HG03103 (cell line): Measurements from ENCODE around the gene GSTM2.
A peak's percentile ranks its signal among the peaks of the same experiment; 100 is the strongest.
"Not testable (repeated sequence)": the region's sequence is repeated elsewhere in the genome, so short reads cannot be mapped to it uniquely, and the experiment has no call there.

ENCODE experiments used
- ATAC-seq: cut with Tn5 transposase; IDR thresholded peaks from one replicate; pipeline ENCODE4 v1.9.1; 2021; ENCODE audit warnings: low read depth; ENCODE audit not compliant: unreplicated experiment

Gene GSTM2

DNA sequence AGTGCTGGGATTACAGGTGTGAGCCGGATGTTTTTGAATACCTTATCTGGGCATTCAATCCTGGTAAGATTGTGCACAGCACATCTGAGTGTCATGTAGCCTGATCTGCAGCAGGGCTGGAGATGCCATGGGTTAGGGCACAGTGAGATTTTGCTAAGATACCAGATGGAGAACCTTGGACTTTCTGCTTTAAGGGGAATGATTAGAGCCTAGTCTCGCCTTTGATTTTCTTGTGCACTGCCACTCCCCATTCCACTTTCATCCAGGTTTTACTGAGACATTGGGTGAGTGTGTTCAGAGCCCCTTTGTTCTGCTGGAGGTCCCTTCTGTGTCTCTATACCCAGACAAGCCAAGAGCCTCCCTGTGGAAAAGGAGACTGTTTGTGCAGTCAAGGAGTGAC, 6.0 kb downstream of the GSTM2 start:
- ATAC-seq: not testable (repeated sequence)

GRCh38 chr1:109676683-109677381, 9.0 kb downstream of the GSTM2 start:
- ATAC-seq: not testable (repeated sequence)

GRCh38 chr1:109677459-109677858, 9.6 kb downstream of the GSTM2 start:
- no peak for ATAC-seq

DNA sequence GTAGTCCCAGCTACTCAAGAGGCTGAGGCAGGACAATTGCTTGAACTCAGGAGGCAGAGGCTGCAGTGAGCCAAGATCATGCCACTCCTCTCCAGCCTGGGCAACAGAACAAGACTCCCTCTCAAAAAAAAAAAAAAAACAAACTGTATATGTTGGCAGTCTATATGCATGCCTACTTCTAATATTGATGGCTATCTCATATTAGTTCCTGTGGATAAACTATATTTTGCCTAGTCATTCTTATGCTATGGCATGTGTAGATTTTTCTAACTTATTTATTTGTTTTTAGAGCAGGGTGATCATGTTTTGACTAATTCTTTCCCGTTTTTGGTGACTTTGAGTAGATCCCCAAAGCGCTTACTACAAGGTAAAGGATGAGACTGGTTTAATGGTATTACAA, 10.8 kb downstream of the GSTM2 start:
- ATAC-seq: not testable (repeated sequence)

DNA sequence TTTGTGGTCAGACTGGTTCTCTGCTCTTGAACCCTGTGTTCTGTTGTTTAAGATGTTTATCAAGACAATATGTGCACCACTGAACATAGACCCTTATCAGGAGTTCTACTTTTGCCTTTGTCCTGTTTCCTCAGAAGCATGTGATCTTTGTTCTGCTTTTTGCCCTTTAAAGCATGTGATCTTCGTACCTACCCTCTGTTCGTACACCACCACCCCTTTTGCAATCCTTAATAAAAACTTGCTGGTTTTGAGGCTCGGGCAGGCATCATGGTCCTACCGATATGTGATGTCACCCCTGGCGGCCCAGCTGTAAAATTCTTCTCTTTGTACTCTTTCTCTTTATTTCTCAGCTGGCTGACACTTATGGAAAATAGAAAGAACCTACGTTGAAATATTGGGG, 16.9 kb downstream of the GSTM2 start:
- not testable (repeated sequence) for ATAC-seq

DNA sequence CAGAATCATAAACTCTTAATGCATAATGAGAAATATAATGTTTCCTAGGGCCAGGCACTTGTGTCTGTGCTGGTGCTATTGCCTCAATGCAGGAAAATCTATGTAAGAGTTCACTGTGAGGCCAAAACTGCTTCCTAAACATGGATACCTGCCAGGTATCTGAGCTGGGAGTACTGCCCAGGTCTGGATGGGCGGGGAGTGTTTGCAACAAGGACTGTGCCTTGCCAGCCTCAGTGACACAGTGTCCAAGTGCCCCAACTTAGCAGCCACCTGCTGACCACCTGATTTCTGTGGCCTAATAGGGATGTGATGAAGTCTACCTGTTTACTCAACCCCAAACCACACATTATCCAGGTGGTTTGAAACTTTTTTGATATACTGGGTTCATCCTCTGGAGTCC, 17.5 kb downstream of the GSTM2 start:
- ATAC-seq: not testable (repeated sequence)

DNA sequence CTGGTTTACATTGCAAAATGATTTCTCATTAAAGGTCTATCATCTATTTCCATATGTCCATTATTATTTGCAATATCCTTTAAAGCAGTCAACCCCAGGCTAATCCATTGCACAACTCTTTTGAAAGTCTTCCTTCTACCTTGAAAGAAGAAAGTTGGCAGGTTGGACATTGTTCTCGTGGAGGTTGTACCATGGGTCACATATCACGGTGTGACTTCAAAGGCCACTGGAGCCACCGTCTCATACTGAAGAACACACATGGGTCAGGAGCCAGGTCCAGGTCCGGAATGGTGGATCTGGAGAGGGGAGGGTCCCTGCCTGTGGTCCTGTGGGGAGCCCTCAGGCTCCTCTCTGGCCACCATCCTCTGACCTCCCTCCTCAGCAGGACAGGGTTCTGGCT, 18.0 kb downstream of the GSTM2 start:
- ATAC-seq: not testable (repeated sequence)

- ATAC-seq: peak; percentile 15
Observed at GRCh38 chr1:109687109-109687508, 19.3 kb downstream of the GSTM2 start.

GRCh38 chr1:109687641-109688499, 20.0 kb downstream of the GSTM2 start, which contains the start of gene GSTM1:
GSTM1 (plus strand) TSS chr1:109687817; CDS start chr1:109687874, 57 bp downstream.
- peak; percentile 86 for ATAC-seq

DNA sequence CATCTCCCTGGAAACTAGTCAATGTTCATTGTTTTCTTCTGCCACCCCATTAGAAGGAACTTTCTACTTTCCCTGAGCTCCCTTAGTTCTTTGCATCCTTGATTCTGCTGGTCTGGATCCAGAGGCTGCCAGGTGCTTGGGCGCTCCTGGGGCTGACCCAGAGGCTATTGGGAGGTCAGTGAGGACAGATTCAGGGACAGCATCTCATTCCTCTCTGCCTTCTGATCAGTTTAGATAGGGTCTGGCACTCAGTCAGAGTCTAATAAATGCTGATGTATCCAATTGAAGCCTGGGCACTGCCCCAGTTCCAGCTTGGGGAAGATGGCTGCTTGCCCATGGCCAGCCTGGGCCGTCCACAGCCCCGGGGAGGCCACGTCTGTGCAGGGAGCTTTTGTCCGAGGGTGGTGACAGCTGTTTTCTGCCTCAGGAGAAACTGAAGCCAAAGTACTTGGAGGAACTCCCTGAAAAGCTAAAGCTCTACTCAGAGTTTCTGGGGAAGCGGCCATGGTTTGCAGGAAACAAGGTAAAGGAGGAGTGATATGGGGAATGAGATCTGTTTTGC, 22.1 kb downstream of the GSTM2 start:
- no peak for ATAC-seq

- ATAC-seq: no peak
Observed at GRCh38 chr1:109691759-109692158, 23.9 kb downstream of the GSTM2 start.

DNA sequence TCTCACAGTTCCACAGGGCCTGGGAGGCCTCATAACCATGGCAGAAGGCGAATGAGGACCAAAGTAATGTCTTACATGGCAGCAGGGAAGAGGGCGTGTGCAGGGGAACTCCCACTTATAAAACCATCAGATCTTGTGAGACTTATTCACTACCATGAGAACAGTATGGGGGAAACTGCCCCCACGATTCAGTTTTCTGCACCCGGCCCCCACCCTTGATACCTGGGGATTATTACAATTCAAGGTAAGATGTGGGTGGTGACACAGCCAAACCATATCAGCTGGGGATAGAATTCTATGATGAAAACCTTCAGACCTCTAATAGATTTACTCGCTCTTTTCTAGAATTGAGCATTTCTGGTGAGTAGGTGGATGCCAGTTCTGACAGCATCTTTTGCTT, 26.5 kb downstream of the GSTM2 start:
- not testable (repeated sequence) for ATAC-seq

DNA sequence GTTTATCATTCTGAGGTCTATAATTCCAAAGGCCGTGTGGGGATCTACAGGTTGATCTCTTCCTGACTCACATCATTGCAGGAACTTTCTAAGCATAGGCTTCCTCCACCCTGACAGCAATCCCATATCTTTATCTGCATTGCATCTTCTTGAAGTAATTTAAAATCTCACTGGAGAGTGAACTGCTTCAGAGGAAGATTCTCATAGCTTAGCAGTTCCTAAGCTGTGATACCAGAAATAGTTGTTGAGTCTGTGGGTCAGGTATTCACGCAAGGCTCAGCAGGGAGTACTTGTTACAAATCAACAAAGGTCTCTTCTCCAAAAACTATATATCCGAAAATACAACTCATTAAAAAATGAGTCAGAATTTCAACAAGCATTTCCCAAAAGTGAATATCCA, 27.3 kb downstream of the GSTM2 start:
- ATAC-seq: not testable (repeated sequence)

DNA sequence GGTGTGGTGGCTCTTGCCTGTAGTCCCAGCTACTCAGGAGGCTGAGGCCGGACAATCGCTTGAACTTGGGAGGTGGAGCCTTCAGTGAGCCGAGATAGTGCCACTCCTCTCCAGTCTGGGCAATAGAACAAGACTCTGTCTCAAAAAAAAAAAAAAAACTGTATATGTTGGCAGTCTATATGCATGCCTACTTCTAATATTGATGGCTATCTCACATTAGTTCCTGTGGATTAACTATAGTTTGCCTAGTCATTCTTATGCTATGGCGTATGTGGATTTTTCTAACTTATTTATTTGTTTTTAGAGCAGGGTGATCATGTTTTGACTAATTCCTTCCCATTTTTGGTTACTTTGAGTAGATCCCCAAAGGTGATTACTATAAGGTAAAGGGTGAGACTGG, 29.2 kb downstream of the GSTM2 start:
- no peak for ATAC-seq

GRCh38 chr1:109697861-109698260, 30.0 kb downstream of the GSTM2 start:
- ATAC-seq: not testable (repeated sequence)

DNA sequence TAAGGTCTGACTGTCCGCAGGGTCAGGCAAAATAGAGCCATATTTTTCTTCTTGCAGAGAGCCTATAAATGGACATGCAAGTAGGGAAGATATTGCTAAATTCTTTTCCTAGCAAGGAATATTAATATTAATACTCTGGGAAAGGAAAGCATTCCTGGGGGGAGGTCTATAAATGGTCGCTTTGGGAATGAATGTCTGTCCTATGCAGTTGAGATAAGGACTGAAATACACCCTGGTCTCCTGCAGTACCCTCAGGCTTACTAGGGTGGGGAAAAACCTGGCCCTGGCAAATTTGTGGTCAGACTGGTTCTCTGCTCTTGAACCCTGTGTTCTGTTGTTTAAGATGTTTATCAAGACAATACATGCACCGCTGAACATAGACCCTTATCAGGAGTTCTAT, 35.1 kb downstream of the GSTM2 start:
- ATAC-seq: not testable (repeated sequence)

- ATAC-seq: no peak
Observed at GRCh38 chr1:109704173-109704572, 36.3 kb downstream of the GSTM2 start.

DNA sequence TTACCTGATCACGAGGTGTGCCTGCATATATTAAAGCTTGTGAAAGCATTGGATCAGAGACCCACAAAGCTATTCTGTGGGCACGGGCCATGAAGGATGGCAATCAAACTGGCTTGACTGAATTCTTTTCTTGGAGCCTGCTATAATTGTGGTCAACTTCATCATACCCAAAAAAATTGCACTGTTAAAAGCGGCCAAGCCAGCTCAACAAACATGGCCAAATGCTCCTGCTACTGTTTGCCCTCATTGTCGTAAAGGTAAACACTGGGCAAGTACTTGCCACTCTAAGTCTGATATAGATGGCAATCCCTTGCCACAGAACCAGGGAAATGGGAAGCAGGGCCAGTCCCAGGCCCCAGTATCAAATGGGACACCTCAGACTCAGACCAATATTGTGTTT, 37.6 kb downstream of the GSTM2 start:
- ATAC-seq: no peak

- not testable (repeated sequence) for ATAC-seq
Observed at GRCh38 chr1:109708949-109709348, 41.1 kb downstream of the GSTM2 start.

DNA sequence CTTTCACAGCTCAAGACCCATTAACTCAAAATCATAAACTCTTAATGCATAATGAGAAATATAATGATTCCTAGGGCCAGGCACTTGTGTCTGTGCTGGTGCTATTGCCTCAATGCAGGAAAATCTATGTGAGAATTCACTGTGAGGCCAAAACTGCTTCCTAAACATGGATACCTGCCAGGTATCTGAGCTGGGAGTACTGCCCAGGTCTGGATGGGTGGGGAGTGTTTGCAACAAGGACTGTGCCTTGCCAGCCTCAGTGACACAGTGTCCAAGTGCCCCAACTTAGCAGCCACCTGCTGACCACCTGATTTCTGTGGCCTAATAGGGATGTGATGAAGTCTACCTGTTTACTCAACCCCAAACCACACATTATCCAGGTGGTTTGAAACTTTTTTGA, 42.0 kb downstream of the GSTM2 start:
- not testable (repeated sequence) for ATAC-seq

DNA sequence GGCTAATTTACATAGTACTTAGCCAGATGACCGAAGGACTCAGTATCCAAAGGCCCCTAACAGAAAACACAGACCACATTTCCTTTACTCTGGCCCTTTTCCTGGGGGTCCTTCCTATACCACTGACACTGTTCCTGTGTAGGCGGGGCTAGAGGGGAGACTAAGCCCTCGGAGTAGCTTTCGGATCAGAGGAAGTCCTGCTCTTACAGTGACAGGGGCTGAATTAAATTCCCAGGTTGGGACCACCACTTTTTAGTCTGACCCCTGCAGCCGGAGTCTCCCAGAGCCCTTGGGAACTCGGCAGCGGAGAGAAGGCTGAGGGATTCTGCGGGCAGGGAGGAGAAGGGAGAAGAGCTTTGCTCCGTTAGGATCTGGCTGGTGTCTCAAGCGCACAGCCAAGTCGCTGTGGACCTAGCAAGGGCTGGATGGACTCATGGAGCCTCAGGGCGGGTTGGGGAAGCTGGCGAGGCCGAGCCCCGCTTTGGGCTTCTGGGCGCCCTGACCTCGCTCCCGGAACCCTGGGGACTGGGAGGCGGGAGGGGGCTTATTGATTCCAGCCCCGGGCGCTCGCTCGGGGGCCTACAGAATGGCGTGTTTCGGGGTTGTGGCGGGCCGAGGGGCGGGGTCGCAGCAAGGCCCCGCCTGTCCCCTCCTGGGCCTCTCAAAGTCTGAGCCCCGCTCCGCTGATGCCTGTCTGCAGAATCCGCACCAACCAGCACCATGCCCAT, 43.9 kb downstream of the GSTM2 start, which contains the start of gene GSTM5:
Gene GSTM5 (plus strand): TSS at position 659 of the 728 bp plus-strand sequence. CDS start 62 bp downstream, at position 721.
- not testable (repeated sequence) for ATAC-seq
